GM12873 (cell line): ENCODE results near the gene ZNF804A.

Source experiments
- TF ChIP-seq, protein P1 (sequence below): IDR thresholded peaks from 2 replicates; pipeline ENCODE4 v1.5.1; 2012; ENCODE audit warnings: low read depth, mild to moderate bottlenecking, moderate library complexity, low read length, control low read depth; ENCODE audit not compliant: insufficient read depth; ENCODE audit errors: missing control alignments

Gene ZNF804A

DNA sequence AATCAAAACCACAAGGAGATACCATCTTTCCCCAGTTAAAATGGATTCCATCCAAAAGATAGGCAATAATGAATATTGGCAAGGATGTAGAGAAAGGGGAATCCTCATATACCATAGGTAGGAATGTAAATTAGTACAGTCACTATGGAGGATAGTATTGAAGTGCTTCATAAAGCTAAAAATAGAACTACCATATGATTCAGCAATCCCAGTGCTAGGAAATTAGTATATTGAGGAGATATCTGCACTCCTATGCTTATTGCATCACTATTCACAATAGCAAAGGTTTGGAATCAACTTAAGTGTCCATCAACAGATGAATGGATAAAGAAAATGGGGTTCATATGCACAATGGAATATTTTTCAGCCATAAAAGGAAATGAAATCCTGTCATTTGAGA lies 251.2 kb downstream of the ZNF804A start:
- TF ChIP-seq, protein P1, sequence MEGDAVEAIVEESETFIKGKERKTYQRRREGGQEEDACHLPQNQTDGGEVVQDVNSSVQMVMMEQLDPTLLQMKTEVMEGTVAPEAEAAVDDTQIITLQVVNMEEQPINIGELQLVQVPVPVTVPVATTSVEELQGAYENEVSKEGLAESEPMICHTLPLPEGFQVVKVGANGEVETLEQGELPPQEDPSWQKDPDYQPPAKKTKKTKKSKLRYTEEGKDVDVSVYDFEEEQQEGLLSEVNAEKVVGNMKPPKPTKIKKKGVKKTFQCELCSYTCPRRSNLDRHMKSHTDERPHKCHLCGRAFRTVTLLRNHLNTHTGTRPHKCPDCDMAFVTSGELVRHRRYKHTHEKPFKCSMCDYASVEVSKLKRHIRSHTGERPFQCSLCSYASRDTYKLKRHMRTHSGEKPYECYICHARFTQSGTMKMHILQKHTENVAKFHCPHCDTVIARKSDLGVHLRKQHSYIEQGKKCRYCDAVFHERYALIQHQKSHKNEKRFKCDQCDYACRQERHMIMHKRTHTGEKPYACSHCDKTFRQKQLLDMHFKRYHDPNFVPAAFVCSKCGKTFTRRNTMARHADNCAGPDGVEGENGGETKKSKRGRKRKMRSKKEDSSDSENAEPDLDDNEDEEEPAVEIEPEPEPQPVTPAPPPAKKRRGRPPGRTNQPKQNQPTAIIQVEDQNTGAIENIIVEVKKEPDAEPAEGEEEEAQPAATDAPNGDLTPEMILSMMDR, result no peak

DNA sequence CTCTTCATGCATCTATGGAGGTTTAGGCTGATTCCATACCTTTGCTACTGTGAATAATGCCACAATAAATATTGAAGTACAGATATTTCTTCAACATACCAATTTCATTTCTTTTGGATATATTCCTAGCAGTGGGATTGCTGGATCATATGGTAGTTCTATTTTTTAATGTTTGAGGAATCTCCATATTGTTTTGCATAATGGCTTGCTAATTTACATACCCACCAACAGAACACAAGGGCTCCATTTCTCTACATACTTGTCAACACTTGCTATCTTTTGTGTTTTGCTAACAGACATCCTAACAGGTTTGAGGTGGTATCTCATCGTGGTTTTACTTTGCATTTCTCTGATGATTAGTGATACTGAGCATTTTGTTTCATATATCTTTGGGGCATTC lies 253.2 kb downstream of the ZNF804A start:
- TF ChIP-seq, protein P1, result no peak

DNA sequence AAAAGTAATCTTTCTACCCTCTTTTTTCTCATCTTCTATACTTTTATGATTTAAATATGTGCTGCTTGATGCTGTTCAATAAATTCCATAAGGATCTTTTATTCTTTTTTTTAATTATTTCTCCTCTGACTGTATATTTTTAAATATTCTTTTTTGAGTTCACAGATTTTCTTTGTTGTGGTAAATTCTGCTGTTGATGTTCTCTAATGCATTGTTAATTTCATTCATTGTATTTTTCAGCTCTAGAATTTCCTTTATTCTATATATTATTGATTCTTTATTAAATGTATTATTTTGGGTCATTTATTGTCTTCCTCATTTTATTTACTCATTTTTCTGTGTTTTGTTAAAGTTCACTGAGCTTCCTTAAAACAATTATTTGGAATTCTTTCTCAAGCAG lies 260.9 kb downstream of the ZNF804A start:
- TF ChIP-seq, protein P1, result no peak

DNA sequence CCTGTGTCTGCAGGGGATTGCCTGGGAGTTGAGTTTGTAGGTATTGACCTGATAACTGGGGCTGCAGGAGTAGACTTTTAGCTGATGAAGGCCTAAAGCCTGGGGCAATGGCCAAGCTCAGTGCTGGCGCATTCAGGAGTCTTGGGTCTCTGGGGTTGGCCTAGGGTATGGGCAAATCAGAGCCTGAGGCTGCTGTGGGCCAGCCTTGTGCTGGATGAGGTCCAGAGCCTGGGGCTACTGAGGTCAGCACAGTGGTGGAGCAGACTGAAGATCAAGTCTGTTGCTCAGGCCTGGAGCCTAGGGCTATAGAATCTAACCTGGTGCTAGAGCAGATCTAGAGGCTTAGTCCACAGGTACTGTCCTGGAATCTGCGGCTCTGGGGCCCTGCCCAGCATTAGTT lies 262.4 kb downstream of the ZNF804A start:
- TF ChIP-seq, protein P1, result no peak

DNA sequence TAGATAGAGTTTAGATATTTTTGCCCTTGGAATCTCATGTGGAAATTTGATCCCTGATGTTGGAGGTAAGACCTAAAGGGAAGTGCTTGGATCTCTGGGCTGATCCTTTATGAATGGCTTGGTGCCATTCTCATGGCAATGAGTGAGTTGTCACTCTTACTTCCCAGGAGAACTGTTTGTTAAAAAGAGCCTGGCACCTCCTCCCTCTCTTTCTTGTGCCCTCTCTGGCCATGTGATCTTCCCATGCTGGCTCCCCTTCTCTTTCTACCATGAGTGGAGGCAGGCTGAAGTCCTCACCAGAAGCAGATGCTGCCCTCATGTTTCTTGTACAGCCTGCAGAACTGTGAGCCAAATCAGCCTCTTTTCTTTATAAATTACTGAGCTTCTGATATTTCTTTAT lies 276.9 kb downstream of the ZNF804A start:
- TF ChIP-seq, protein P1, result no peak

DNA sequence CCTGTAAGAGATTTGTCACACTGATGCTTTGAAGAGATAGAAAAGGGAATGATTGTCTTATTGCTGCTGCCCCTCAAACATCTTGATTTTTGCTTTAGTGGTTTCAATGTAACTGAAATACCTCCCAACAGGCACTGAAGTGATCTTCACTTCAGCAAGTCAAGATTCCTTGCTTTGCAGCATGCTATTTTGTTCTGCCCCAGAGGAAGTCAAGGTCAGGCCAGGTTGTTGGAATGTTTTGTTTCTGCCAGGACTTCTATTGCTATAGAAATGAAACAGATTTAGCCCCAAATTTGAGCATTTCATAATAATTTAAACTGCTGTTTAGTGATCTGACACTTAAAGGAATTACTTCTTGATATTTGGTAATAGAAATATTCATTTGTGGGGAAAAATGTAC lies 277.6 kb downstream of the ZNF804A start:
- TF ChIP-seq, protein P1, result no peak

DNA sequence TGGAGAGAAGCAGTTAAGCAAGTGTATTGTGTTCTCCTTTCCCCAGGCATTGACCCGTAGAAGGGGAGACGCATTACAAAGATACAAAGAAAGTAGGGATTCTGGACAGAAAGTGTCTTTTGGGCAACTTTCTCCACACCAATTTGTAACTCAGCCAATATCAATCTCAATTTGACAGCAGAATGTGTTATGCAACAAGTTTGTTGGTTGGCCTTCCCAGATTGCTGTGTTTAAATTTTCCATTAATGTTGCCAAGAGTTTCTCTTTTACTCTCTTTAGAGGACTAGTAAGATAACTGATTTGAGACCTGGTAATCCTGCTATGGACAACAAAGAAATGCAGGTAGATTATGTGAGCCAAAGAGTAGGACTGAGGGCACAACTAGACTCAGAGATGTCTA lies 279.6 kb downstream of the ZNF804A start:
- TF ChIP-seq, protein P1, result no peak
